Adipose tissue (tissue), 3 donors: ENCODE results near the gene CHD2. TPM values are rescaled to one million over a fixed set of nuclear protein-coding genes. Genes with fewer than 3 reads are reported as not detected.
"Not testable (repeated sequence)": the region's sequence is repeated elsewhere in the genome, so short reads cannot be mapped to it uniquely, and the experiment has no call there.

Experiments used
- H3K27ac ChIP-seq: one replicate; pipeline ENCODE4 v1.5.1; 2013; ENCODE audit warnings: low read depth, low read length
- WGBS, 3 donors: extraction: QIAGEN DNeasy Blood & Tissue Kit; methylation state at CpG; one replicate each; pipeline ENCODE4 v1.1.7; 2013; 5-methylcytosine and 5-hydroxymethylcytosine counted together
- polyA plus RNA-seq, 3 donors: library from polyadenylated mRNA; stranded (reverse); fragments of 200-250 nt; gene quantifications; one replicate each; pipeline ENCODE4 v1.2.3, GENCODE V29; 2013
- donor health status: healthy with polysubstance abuse.
- donor health status: Bipolar disorder and iron deficiency.
- donor health status: healthy.

CHD2 gene
- polyA plus RNA-seq, 3 donors, result 12.5 to 38.1 (median 32.6) TPM

GRCh38 chr15:93048426-93048721, 148.2 kb downstream of the CHD2 start:
- WGBS, 3 donors, result 80 to 92% (median 87%) methylated on average over 14 of the region's 14 CpGs
- H3K27ac ChIP-seq, result no peak overlapping the region

GRCh38 chr15:93048759-93049161, 148.6 kb downstream of the CHD2 start:
- WGBS, 3 donors, result 53 to 74% (median 63%) methylated on average over 16 of the region's 16 CpGs
- no peak overlapping the region for H3K27ac ChIP-seq

- H3K27ac ChIP-seq, result no peak overlapping the region
- WGBS, 3 donors, result 71 to 79% (median 76%) methylated on average over 8 of the region's 8 CpGs
These were observed 149.1 kb downstream of the CHD2 start for GRCh38 chr15:93049233-93049632.

- no peak overlapping the region for H3K27ac ChIP-seq
- 53 to 84% (median 77%) methylated on average over 15 of the region's 15 CpGs for WGBS, 3 donors
These were observed 149.9 kb downstream of the CHD2 start for GRCh38 chr15:93049914-93050578.

GRCh38 chr15:93050648-93051047, 150.5 kb downstream of the CHD2 start:
- no peak overlapping the region for H3K27ac ChIP-seq
- WGBS, 3 donors, result 87 to 92% (median 90%) methylated on average over 13 of the region's 13 CpGs

- H3K27ac ChIP-seq, result no peak overlapping the region
These were observed 151.3 kb downstream of the CHD2 start for GRCh38 chr15:93051236-93052089.

GRCh38 chr15:93052090-93052879, 152.2 kb downstream of the CHD2 start:
- WGBS, 3 donors, result 88 to 90% (median 89%) methylated on average over 36 to 39 of the region's 39 CpGs
- H3K27ac ChIP-seq, result no peak overlapping the region

More at GRCh38 chr15:93051236-93052089, 151.3 kb downstream of the CHD2 start:
- 84 to 87% (median 84%) methylated on average over 32 of the region's 32 CpGs for WGBS, 3 donors

- H3K27ac ChIP-seq, result no peak overlapping the region
- 68 to 79% (median 79%) methylated on average over 11 of the region's 11 CpGs for WGBS, 3 donors
These were observed 155.1 kb downstream of the CHD2 start for GRCh38 chr15:93055211-93055610.

GRCh38 chr15:93056836-93057235, 156.7 kb downstream of the CHD2 start:
- 79 to 92% (median 90%) methylated on average over 7 of the region's 7 CpGs for WGBS, 3 donors
- no peak overlapping the region for H3K27ac ChIP-seq

GRCh38 chr15:93057618-93058017, 157.5 kb downstream of the CHD2 start:
- 73 to 80% (median 79%) methylated on average over 8 of the region's 8 CpGs for WGBS, 3 donors
- H3K27ac ChIP-seq, result no peak overlapping the region

GRCh38 chr15:93058128-93058527, 158.0 kb downstream of the CHD2 start:
- no peak overlapping the region for H3K27ac ChIP-seq

GRCh38 chr15:93058904-93059427, 158.8 kb downstream of the CHD2 start:
- WGBS, 3 donors, result 75 to 87% (median 78%) methylated on average over 18 of the region's 18 CpGs
- H3K27ac ChIP-seq, result no peak overlapping the region

More at GRCh38 chr15:93058128-93058527, 158.0 kb downstream of the CHD2 start:
- 78 to 81% (median 78%) methylated on average over 8 of the region's 8 CpGs for WGBS, 3 donors

- no peak overlapping the region for H3K27ac ChIP-seq
These were observed 159.3 kb downstream of the CHD2 start for GRCh38 chr15:93059442-93059841.

GRCh38 chr15:93060336-93061248, 160.5 kb downstream of the CHD2 start:
- no peak overlapping the region for H3K27ac ChIP-seq
- WGBS, 3 donors, result 72 to 88% (median 85%) methylated on average over 19 of the region's 19 CpGs

More at GRCh38 chr15:93059442-93059841, 159.3 kb downstream of the CHD2 start:
- 60 to 76% (median 73%) methylated on average over 8 of the region's 8 CpGs for WGBS, 3 donors

- H3K27ac ChIP-seq, result not testable (repeated sequence)
- 68 to 71% (median 71%) methylated on average over 10 to 11 of the region's 13 CpGs for WGBS, 3 donors
These were observed 162.6 kb downstream of the CHD2 start for GRCh38 chr15:93062628-93063261.

- 21 to 74% (median 50%) methylated on average over 8 of the region's 8 CpGs for WGBS, 3 donors
These were observed 163.1 kb downstream of the CHD2 start for GRCh38 chr15:93063262-93063671.

More at GRCh38 chr15:93063262-93063671, 163.1 kb downstream of the CHD2 start:
- no peak overlapping the region for H3K27ac ChIP-seq
